HG02973 (cell line): ENCODE results near the gene IDUA.

Experiments used
- ATAC-seq: cut with Tn5 transposase; IDR thresholded peaks from one replicate; pipeline ENCODE4 v1.9.1; 2021; ENCODE audit warnings: moderate library complexity; ENCODE audit not compliant: unreplicated experiment

The IDUA gene

DNA sequence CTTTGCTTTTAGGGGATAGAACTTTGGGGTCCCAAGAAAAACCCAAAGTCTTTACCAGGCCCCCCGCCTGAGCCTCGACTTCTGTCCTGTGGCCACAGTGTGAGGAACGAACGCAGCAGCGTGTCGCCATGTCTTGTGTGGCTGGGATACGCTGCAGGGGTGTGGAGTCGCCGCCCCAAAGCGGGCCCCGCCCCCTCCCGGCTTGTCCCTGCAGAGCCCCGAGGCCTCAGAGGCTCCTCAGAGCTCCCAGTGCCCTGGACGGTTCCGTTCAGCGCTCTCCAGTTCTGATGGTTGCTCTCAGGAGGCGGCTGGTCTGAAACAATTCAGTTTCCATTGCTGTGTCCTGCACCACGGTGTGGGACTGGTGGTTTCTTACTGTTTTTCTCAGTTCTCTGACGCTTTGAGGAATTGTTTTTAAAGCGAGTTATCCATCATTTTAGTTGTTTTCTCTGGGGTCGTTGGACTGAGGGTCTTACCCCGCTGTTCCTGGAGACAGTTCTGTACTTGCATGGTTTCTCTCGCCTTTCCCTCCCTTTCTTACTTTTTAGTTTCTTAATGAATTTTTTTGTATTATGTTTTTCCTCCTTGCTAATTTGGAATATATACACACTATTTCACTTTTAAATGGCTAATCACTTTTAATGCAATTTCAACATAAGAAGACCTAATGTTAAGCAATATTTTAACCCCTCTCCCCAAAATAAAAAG is 1.6 kb upstream of the IDUA start:
- ATAC-seq, result no peak

DNA sequence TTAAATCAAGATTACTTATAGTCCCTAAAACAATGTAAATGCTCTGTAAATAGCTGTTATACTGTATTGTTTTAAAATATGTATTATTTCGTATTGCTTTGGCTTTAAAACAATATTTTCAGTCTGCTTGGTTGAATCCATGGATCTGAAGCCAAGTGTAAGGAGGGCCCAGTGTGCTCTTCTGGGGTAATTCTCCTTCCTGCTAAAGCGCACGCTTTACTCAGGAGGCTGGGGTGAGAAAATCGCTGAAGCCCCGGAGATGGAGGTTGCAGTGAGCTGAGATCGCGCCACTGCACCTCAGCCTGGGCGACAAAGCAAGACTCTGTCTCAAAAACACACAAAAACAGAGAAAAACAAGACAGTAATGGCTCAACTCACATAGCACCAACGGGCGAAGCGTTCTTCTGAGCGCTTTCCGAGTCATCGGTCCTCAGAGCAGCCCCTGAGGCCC is 391 bp upstream of the IDUA start:
- ATAC-seq, result no peak

DNA sequence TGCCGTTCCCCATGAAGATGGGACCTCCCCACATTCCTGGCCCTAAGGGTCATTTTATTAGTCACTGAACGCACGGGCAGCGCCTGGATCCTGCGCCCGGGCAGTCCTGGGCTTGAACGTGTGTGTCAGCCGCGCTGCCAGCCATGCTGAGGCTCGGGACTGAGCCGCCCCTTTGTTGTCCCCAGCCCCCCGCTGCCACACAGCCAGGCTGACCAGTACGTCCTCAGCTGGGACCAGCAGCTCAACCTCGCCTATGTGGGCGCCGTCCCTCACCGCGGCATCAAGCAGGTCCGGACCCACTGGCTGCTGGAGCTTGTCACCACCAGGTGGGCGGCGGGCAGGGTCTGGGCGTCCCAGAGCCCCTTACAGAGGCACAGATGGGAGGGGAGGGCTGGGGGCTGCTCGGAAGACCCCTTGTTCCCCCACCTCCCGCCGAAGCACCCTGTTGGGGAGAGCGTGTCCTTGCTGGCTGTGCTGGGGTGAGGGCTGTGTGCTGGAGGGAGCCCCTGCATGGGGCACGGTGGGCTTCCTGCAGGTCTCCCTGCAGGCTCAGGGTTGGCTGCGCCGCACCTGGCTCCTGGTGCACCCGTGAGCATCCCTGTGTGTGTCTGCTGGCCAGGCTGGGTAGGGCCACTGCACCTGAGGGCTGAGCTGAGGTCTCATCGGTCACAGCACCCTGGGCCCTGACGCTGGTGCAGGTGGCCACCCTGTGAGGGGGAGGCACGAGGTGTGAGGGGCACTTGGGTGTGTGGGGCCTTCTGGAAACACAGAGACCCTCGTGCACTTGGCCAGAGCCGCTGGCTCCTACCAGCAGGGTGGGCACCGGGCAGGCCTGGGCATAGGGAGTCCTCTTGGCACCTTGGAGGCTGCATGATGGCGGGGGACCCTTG is 1.0 kb downstream of the IDUA start:
- no peak for ATAC-seq

DNA sequence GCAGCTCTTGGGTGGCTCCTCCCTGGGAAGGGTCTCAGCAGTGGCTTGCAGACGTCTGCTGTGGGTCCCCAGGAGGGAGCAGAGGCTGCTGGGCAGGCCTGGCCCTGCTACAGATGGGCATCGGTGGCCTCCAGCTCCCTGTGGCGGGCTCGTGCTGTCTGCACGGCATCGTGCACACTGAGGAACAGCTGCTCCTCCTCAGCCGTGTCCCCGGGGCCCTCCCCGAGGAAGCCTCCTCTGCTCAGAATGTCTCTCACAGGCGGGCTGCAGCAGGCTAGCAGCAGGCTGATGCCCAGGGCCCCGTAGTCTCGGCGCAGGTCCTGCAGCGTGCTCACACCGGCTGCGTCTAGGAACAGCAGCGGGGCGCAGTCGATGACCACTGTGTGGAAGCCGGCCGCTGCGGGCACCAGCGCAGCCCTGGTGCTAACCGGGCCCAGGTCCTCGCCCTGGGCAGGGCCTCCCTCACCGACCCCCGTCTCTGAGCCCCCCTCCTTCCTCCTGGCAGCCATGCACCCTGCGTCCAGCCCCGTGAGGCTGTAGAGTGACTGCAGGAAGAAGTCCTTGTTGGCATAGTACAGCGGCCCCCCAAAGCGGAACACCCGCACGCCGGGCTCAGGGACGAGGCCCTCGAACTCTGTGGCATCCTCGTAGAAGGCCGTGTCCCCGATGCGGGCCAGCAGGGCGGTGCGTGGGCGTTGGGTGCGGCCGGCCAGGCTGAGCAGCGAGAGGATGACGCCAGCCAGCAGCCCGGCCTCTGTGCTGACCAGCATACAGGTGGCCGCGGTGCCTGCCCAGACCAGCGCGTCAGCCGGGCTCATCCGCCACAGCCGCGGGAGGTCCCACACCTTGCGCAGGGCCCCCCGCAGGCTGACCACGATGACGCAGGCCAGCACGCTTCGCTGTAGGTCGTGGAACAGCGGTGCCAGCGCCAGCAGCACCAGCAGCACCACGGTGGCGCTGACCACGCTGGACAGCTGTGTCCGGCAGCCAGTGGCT is 2.2 kb downstream of the IDUA start:
- no peak for ATAC-seq

DNA sequence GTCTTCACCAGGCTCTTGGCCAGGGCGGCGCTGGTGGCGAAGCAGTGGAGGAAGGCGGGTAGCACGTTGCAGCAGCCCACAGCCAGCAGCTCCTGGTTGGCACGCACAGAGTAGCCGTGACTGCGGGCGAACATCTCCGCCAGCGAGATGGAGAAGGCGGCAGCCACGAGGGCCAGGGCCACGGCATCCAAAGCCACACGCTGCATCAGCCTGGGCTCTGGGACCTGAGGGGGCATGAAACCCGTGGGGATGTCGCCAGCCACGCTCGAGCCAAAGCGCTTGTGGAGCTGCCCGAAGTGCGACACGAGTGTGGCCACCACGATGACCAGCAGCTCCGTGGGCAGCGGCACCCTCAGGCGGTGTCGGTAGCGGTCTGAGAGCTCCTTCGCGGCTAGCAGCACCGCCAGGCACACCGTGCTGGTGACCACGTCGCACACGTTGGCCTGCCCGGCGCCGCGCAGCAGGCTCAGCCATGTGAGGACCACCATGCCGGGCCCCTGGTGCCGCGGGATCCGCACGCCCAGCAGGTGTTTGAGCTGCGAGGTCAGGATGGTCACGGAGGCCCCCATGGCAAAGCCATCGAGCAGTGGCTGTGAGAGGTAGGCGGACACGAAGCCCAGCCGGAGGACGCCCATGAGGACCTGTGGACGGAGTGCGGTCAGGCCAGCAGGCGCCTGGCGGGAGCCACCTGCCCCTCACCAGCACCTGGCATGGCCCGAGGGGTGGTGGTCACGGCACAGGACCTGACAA is 3.1 kb downstream of the IDUA start:
- no peak for ATAC-seq

DNA sequence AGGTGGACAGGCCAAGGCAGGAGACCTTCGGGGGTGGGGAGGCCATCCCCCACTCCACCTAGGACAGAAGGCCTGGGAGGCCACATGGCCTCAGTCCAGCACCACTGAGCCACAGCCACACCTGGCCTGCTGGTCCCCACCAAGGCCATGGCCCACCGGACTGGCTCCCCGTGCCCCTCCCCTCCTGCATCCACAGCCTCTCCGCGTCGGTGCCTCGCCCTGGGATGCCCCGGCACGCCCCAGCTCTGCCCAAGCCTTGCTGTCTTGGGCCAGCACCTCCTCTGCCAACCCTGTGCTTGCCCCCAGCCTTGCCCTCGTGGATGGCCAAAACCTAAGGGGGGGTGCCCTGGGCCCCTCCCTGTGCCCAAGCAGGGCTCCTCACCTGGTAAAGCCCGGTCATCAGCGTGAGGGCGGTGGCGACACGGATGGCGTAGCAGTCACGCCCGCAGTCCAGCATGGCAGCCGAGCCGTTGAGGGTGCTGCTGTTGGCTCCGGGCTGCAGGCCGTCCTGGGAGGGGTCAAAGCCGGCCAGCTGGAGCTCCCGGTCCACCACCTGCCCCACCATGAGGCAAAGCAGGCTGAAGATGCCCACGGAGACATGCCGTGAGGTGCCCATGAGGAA is 4.0 kb downstream of the IDUA start:
- ATAC-seq, result no peak

DNA sequence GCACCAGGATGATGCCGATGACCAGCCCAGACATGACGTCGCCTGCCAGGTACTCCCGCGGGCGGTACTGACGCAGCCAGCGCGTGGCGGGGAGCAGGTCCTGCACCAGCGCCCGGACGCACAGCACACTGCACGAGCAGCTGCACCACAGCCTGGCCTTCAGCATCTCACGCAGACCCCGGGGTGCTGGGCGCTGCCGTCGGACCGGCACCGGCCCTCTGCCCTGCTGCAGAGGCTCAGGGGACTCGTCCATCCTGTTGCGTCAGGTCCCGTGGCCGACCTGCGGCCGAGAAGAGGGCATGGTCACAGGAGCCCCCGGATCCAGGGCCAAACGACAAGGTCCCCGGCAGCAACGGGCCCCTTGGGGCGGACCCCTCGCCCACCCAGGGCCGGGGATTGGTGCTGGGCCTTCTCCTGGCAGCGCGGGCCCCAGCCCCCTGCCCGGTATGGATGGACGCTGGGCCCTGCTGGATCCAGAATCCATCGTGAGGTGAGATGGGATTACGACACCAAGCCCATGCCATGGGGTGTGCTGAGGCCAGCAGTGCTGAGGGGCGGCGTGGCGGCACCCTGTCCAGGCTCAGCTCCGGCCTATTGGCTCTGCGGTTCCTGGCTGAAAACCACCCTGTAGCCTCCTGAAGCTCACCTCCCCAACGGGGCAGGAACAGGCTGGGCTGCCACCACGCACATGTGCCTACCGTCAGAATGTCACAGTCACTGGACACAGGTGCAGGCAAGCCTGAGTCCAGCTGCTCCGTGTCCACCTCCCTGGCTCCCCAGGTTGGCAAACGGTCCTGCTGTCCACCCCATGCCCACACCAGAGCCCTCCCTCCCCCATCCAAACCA is 4.8 kb downstream of the IDUA start:
- no peak for ATAC-seq

DNA sequence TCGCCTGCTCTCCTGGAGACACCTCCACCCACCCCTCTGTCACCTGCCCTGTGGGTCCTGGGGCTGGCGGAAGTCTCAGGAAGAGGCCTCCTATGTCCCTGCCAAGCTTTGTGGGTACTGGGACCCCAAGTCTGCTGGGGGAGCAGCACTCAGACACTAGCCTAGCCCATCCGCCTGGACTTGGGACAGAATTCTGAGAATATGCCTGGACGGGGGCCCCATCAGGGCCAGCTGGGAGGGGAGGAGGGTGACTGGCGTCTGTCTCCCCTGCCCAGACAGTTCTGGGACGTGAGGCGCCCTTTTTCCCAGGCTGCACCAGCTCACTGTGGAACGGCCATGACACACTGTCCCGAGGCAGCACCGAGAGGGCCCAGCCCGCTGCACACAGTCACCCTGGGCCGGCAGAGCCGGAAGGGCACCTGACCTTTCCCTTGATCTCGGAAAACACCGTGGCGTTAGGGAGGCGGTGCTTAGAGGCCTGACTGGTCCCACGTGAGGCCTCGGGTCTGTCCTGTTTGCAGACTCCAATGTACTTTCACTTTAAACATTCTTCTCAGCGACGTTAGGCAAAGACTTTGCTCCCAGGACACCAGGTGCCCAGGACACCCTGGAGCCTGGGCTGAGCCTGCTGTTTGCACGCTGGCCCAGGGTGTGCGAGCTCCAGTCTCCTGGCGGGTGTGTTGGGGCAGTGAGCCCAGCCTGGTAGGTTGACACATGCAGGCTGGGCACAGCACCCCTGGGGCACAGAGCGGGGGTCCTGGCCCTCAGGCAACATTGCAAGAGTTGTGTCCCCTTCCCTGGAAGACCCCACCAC is 5.7 kb downstream of the IDUA start:
- no peak for ATAC-seq

DNA sequence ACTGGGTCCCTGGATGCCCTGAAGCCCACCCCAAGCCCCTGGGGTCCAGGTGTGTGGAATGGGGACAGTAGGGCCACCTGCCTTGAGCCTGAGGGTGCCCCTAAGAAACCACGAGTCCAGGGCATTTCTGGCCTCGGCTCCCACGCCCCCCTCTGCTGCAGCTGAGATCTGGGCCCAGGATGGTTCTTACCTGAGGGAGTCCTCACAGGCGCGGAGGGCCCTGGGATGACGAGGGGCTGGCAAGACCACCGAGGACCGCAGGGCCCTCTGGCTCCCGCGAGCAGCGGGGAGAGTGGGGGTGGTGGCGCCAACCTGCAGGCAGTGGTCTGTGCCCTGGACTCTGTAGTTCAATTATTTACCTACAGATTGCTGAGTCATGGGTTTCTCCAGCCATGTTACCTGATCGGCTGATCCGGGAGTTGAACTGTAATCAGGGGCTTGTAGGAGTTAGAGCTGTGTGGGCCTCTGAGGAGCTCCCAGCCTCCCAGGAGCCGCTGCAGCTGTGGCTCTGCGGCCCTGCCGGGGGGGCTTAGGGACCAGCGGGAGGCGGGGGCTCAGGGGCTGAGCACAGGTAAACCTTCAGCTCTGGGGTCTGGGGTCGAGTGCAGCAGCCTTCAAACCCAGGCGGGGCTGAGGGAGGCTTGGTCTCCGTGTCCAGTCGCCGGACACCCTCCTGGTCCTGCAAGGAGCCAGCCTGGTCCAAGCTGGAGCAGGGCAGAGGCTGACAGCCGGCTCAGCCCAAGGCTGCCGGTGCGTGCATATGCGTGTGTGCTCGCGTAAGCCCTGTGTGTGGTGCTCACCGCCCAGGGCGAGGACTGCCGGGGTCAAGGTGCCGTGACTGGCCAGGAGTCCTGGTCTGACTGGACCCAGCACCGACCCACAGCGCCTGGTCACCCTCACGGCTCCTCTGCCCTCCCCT is 6.5 kb downstream of the IDUA start, which contains the start of gene SLC26A1:
Gene SLC26A1, minus strand, starts transcription at position 294 of the 919 bp plus-strand sequence. CDS start 1,701 bp downstream, outside the sequence.
- no peak for ATAC-seq

DNA sequence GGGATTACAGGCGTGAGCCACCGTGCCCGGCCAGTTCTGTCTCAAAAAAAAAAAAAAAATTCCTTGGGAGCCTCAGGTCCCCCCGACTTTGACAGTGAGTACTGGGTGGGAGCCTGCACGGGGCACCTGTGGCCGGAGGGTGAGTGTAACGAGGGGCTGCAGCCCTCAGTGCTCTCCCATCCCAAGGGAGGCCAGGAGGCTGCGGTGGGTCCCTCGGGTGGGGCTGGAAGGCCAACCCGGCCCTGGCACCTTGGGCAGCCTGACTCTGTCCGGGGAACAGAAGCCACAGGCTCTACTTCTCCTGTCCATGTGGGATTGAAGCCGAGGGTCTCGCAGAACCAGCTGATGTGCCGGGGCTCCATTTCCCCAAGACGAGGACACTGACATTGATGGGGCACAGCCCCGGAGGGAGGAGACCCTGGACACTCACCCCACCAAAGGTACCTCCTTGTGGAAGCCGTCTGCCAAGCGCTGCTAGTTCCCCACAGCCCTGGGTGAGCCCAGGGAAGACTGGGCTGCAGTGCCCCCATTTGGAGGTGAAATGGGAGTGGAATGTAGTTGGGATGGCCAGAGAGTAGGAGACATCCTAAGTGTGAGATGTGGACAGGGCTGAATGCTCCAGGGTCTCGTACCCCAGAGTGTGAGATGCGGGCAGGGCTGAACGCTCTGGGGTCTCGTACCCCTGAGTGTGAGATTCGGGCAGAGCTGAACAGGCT is 8.6 kb downstream of the IDUA start:
- no peak for ATAC-seq

DNA sequence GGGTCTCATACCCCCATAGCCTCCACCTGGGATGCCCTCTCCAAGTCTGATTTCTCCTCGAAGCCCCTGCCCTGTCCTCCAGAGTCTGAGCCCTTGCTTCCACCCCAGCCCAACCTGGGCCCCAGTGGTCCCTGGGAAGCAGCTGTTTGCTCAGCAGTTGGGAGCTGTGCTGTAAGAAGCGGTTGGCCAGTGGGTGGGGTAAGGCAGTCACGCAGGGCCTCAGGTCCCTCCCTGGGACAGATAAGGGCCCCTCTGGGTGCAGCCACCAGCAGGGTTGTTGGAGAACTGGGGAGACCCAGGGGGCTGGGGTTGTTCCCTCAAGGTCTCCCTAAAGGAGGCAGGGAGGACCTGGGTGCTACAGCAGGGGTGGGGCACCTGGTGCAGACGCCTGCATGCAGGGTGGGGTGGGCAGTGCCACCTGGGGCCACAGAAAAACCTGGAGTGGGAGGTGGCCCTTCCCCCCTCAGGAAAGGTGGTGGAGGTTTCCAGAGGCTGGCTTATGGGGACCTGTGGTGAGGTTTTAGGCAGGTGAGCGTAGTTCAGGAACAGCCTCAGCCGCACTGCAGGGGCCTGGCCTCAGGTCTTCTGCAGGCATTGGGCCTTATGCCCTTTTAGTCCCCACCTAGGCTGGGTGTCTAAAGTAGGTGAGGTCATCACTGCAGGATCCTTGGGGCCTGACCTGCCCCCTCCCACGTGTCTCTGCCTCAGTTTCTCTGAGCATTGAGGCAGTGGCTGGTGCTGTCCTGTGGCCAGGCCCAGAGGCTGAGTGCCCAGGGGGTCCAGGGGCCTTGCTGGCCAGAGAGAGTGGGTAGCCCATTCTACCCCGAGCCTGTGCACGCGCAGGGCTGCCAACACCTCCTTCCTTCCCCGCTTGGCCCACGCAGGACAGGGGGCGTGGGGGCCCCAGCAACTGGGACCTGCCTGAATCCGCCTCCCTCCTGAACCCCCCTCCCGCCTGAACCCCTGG is 9.5 kb downstream of the IDUA start:
- no peak for ATAC-seq

DNA sequence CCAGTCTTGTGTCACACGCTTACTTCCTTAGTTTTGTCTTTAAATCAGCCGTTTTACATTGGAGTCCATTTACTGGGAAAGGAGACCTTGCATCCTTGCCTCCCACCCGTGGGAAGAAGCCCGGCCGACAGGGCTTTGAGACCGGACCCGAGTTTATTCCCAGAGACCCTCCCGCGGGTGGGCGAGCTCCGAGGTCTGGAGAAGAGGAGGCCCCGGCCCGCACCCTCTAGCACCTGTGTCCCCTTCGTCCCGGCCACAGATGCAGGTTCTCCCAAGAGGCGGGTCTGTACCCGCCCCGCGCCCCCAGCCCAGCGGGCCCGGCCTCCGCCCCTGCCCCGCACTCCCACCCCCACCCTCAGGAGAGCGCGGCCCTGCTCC is 10.1 kb downstream of the IDUA start:
- no peak for ATAC-seq

DNA sequence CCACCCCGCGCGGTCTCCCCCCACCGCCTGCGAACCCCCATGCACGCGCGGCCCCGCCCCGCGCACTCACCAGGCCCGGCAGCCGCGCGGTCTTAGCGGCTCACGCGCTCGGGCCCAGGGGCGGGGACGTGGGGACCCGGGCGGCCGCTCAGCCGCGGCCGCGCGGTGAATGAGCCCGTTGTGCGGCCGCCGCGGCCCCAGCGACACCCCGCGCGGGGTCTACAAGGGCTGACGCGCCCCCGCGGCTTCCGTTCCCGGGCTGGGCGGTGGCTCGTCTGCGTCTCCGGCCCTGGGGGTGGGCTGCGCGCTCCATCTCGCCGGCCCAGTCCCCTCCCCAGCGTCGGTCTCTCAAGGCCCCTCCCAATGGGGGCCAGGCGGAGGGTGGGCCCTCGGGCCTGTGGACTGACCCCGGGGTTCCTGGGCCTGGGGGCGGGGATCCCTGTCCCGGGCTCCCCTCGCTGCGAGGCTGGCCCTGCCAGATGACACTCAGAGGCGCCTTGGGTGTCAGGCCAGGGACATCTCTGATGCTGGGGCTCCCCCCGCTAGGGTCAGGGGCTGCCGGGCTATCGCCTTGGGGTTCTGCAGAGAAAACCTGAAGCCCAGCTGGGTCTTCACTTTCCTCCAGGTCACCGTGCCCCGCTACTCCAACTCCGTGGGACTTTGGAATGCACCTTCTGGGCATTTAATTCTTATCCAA is 10.7 kb downstream of the IDUA start:
- ATAC-seq, result no peak

DNA sequence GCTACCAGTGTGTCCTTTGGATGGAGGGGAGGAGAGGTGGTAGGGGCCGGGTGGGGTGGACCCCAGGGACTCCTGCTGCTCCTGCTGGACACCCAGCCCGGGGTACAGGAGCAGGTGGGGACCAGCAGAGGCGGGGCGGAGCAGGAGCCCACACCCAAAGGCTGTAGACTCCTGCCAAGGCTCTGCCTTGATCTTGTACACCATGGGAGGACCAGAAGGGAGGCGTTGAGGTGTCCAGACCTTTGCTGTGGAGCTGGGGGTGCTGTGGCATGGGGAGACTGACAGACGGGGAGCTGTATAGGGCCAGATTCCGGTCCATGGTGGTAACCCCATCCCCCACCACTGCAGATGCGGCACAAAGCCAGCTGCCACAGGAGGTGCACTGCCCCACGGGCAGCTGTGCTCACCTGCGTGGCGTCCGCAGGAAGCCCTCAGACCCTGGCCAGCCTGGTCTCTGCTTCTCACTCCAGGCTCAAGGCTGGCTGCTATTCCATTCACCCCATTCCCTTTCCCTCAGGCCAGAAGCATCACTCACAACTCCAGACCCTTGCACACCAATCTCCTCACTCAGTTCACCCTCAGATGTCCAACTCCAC is 11.3 kb downstream of the IDUA start:
- no peak for ATAC-seq
